ENCODE results near the gene SNX14.

The SNX14 gene

DNA sequence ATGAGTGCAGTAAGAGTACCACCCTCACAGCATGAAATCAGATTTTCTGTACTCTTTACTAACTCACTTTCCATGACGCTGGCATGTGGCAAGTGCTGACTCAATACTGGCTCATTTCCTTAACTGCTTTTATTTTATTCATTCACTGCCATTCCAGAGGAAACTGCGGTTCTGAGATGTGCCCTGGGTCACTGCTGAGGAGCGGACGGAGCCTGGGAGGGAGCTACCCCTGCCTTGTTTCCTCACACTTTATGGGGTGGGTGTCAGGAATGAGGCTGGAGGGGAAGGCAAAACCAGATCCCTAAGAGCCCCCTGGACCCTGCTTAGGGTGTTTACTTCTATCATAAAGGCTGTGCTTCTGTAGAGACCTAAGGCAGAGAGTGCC lies 129.4 kb downstream of the SNX14 start:
- no peak for DNase-seq (ENCODE audit: low read depth)

GRCh38 chr6:85463621-85464259 lies 129.9 kb downstream of the SNX14 start:
- DNase-seq (ENCODE audit: low read depth), result no peak

- no peak for DNase-seq (ENCODE audit: low read depth)
Measured at GRCh38 chr6:85462673-85463072, 131.0 kb downstream of the SNX14 start.

- DNase-seq (ENCODE audit: low read depth), result no peak
Measured at GRCh38 chr6:85461798-85462170, 131.9 kb downstream of the SNX14 start.

GRCh38 chr6:85460921-85461797 lies 132.5 kb downstream of the SNX14 start:
- no peak for DNase-seq (ENCODE audit: low read depth)

DNA sequence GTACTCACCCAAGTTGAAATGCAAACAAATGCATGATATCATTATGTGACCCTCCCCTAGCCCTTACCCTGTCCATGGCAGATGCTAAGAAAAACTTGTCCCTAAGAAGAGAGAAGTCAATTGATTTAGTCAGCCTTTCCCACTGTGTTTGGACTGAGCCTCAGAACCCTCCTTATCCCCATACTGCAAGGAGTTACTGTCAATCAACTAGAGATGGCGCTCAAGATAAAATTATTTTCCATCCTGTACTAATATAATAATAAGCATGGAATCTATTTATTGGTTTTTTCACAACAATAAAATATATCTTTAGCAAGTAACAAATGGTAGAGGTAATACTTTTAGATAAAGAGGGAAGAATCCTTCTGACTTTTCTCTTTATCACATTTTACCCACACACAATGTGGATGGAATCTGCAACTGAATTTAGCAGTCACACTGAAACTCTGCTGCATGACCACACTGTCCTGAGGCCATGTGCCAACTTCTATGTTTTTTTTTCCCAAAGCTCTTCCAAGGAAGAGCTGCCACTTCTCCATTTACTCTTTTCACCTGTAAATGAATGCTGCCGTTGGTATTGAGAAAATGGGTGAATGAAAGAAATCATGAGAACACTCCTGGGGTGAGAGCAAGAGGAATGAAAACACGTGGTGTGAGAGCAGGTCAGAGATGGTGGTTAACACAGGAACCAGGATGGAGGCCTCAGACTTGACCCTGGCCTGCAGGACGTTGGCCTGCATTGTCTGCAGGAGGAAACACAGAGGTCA lies 133.3 kb downstream of the SNX14 start:
- DNase-seq (ENCODE audit: low read depth), result no peak

DNA sequence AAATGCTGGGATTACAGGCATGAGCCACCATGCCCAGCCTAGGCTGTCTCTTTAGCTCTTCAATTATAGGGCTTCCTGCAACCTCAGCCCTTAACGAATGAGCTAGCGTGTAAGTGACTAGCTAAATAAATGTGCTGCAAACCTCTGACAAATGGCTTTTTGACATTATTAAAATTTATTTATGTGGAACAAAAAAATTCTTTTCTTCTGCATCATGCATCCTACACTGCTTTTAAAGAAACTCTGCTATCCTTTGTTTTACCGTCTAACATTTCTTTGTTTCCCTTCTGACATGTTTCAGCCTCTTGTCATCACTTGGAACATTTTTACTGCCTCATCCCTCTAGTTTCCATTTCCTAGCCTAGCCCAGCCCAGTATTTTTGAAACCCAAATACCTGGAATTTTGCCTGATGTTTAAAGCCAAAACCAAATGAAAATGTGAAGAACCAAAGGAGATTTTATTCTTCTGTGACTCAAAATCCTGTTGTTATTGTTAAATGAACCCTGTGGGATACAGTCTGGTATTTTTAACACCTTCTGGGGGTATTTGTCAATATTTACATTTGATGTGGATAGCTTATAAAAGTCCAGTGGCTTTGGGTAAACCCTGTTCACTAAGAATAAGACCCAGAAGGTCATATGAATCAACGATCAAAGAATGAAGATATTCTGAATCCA lies 134.3 kb downstream of the SNX14 start:
- DNase-seq (ENCODE audit: low read depth), result no peak

DNA sequence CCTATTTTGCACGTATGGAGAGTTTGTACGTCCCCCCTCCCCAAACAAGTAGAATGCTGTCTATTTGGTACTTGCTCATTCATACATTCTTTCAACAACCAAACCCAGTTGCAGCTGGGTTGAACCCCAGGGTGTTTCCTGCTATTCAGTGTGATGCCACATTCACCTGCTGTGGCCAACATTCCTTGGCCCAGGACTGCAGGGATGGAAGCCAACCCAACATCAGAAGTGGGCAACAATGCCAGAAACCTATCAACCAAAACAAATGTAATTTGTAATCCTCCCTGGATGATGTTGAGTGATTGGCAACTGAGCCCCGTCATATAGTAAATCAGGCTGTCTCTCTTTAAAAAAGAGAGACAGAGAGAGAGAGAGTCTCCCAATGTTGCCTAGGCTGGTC lies 134.9 kb downstream of the SNX14 start:
- no peak for DNase-seq (ENCODE audit: low read depth)

DNA sequence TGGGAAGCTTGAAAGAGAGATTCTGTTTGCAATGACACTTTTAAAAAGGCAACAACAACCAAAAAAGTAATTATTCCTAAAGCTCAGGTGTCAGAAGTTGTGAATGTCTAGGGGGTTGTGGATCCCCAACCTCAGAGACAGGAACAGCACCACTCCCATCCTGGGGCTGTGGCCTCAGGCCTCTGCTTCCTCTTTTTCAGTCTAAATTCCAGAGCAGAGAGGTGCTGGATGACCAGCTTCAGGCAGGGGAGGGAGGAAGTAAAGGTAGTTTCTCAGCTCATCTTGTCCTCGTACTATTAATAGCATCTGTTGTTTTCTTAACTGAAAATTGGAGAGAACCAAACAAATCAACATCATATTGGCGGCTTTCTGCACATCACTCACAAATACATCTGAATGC lies 135.5 kb downstream of the SNX14 start:
- no peak for DNase-seq (ENCODE audit: low read depth)

DNA sequence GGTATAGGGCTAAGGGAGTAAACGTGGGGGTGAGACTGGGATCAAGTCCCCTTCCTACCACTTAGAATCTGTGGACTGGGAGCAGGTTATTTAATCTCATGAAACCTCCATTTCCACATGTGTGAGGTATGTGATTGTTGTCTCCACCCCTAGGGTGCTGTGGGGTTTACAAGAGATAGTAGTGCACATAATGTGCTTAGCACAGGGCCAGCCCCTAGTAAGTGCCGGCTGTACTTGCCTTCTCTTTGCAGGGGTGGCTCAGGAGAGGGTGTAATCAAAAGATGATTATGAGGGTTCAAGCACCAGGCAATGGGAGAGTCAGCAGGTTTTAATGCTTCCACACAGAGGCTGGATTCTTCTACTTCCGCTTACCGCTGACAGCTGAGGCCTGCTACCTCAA lies 136.9 kb downstream of the SNX14 start:
- no peak for DNase-seq (ENCODE audit: low read depth)

All from stimulated activated CD8-positive, alpha-beta memory T cell treated with anti-CD3 and anti-CD28 coated beads, Interleukin-15, amount 100 ng/mL, for 24 hours (primary cell).